Left hindlimb (tissue), 1 donor: ENCODE data around the gene DENND6A.
A peak's percentile ranks its signal among the peaks of the same experiment; 100 is the strongest.
"Not testable (repeated sequence)": the region's sequence is repeated elsewhere in the genome, so short reads cannot be mapped to it uniquely, and the experiment has no call there.

Source experiments
- DNase-seq: peaks from one replicate; pipeline ENCODE4 v3.0.0-alpha.2; 2018

Gene DENND6A, protein sequence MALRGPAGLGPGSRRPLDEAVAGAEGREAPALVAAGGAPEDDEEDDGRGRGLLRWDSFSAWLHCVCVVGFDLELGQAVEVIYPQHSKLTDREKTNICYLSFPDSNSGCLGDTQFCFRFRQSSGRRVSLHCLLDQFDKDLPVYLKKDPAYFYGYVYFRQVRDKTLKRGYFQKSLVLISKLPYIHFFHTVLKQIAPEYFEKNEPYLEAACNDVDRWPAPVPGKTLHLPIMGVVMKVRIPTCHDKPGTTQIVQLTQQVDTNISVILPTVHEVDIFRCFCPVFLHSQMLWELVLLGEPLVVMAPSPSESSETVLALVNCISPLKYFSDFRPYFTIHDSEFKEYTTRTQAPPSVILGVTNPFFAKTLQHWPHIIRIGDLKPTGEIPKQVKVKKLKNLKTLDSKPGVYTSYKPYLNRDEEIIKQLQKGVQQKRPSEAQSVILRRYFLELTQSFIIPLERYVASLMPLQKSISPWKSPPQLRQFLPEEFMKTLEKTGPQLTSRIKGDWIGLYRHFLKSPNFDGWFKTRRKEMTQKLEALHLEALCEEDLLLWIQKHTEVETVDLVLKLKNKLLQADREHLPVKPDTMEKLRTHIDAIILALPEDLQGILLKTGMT

DNA sequence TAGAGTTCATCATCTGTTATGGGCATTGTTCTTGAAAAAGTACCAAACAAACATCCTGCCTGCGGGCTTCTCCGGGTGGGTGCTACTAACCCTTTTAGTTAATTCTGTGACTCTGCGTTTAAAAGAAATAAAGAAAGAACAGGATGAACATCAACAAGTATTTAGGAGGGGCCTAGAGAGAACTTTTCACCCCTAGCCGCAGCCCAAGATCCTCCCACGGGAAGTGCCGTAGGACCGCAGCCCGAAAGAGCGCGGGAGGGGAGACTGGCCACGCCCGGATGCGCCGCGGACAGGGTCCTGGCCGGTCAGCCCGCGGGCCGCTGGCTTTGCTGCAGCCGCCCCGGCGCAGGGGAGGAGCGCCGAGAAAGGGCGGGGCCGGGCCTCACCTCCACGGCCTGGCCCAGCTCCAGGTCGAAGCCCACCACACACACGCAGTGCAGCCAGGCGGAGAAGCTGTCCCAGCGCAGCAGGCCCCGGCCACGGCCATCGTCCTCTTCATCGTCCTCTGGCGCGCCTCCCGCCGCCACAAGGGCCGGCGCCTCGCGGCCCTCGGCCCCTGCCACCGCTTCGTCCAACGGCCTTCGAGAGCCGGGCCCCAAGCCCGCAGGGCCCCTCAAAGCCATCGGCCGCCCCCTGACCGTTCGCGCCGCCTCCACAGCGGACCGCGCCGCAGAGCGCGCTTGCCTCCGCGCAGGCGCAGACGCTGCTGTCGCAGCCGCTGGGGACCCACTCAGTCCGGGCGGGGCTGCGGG is at the start of gene DENND6A:
DENND6A (minus strand) TSS at position 682 of the 752 bp plus-strand sequence; CDS start at position 623, 59 bp downstream.
- DNase-seq, result peak; percentile 95

GRCh38 chr3:57740027-57740426 is 47.1 kb upstream of the DENND6A start:
- no peak for DNase-seq

DNA sequence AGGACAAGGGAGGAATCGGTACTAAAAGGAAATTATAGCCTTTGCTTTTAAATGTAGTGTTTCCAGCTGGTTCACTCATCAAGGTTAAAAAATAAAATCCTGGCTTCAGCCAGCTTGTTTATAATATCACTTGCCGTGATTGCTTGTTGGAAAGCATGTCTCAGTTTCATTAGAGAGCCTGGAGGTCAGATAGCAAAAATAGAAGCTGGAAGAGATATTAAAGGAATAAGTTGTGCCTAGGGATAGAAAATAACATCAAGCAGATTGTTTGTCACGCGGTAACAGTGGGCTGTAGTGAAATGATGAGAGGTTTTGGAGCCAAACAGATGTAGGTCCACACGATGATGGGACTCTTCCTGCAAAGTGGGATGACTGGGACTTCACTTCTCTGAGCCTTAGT is 45.5 kb upstream of the DENND6A start:
- no peak for DNase-seq

DNA sequence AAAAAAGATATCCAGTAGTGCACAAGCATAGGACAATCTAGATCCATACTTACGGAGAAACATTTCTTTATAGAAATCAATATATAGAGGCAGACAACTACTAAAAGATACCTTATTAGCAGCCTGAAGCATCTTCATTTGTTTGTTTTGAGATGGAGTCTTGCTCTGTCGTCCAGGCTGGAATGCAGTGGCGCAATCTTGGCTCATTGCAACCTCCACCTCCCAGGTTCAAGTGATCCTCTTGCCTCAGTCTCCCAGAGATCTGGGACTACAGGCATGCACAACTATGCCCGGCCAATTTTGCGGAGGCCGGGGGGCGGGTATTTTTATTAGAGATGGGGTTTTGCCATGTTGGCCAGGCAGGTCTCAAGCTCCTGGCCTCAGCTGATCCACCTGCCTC is 45.0 kb upstream of the DENND6A start:
- DNase-seq, result no peak

- DNase-seq, result no peak
Measured at GRCh38 chr3:57735405-57735804, 42.5 kb upstream of the DENND6A start.

DNA sequence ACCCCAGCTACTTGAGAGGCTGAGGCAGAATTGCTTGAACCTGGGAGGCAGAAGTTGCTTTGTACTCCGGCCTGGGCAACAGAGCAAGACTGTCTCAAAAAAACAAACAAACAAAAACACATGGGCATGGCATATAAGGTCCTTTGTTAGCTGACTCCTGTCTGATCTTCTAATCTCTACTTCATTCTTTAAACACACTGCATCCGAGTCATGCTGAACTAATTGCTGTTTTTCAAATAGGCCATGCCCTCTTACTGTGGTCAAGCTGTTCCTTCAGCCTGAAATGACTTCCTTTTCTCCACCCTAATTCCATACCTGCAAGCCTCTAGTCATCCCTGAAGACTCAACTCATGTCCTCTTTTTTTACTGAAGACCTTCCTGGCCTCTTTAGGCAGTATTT is 40.9 kb upstream of the DENND6A start:
- DNase-seq, result no peak

DNA sequence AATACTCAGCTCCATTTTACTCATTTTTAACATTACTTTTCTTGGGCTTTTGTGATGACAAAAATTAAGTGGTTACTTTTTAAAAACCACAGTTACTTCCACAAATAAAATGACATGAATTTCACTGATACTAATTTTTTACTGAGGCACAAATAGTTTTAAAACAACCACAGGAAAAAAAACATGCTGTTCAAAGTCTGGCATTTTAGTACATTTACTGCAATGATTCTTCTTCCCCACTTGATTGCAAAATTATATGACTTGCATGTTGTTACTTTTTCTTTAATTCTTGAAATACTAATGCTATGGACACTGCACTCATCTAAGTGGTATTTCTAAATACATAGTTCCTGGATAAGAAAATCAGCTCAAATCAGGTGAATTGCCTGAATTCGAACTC is 38.4 kb upstream of the DENND6A start:
- DNase-seq, result no peak

DNA sequence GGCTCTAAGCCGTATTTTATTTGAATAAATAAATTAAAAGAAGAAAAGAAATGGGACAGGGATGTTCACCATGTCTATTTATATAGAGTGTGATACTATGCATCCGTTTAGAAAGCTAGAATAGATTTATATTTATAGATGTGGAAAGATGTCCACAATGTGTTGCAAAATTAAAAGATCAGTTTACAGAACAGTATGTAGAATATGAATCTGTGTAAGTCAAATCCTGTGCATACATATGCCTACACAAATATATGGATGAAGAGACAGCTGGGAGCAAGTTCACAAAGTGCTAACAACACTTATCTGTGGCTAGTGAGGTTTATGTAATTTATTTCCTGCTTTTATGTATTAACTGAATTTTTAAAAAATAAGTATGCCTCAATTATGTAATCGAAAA is 37.8 kb upstream of the DENND6A start:
- no peak for DNase-seq

DNA sequence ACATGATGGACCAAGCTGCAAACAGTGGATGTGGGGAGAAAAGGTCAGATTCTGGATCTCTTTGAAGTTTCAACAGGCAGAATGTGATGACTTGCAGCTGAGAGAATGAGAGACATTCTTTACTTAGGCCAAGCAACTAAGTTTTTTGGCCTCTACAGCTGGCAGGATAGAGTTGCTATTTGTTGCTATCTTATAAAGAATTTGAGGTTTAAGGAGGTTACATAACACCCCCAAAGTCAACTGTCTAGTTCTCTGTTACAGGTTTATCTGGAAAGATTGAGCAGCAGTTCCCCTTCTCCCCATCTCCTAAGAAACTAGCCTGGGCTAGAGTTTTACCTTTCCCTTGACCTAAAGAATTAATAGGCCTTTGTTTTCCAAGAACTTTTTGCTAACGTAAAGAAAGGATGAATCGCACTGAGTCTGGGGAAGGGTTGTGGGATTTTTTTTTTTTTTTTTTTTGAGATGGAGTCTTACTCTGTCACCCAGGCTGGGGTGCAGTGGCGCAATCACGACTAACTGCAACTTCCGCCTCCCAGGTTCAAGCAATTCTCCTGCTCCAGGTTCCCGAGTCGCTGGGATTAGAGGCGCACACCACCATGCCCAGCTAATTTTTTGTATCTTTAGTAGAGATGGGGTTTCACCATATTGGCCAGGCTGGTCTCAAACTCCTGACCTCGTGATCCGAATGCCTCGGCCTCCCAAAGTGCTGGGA is 36.6 kb upstream of the DENND6A start:
- DNase-seq, result no peak

- DNase-seq, result no peak
Measured at GRCh38 chr3:57727106-57727505, 34.2 kb upstream of the DENND6A start.

DNA sequence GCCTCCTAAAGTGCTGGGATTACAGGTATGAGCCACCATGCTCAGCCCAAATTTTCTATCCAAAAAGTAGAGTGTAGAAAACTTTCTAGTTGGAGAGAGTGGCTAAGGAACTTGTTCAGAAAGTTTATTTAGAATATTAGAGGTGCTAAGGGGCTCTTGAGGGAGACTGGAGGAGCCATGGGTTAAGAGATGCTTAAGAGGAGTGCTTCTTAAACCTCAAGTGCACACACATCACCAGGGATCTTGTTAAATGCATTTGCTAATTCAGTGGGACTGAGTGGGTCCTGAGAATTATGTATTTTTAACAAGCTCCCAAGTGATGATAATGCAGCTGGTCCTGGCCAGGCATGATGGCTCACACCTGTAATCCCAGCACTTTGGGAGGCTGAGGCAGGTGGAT is 33.5 kb upstream of the DENND6A start:
- no peak for DNase-seq

DNA sequence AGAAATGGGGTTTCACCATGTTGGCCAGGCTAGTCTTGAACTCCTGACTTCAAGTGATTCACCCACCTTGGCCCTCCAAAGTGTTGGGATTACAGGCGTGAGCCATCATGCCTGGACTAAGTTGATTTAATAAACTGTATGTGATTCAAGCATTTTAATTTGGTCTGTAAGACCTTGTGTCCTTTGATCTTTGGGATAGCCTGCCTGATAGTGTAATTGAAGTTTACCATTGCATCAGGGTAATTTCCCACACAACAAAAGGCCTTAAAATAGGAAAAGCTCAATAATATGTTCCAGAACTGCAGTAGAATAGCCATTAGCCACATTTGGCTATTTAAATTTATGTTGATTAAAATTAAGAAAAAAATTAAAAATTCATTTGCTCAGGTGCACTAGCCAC is 25.2 kb upstream of the DENND6A start:
- DNase-seq, result no peak

DNA sequence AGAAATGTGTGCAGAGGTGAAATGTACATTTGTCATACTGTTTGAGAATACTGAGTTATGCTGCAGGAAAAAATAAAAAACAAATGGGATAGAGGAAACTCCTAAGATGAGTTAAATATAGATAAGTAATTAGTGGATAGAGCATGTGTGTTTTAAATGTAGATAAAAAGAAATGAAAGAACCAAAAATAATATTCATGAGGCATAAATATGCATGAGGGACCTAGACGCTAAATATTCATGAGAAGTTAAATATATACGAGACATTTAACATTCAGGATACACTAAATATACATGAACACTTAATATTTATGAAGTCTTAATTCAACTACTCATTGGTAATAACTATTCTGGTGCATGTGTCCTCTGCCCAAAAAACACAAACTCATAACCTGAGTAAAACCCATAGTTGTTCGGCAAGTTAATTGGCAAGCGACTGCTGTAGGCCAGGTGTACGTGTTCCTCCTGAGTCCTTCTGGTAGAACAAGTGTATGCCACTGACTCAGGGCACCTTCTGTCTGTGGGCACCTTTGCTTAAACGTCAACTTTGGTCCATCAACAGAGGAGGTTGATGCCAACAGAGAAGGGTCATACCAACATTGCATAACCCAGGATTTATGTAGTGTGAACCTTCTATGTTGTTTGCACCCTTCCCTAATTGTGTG is 24.5 kb upstream of the DENND6A start:
- no peak for DNase-seq

DNA sequence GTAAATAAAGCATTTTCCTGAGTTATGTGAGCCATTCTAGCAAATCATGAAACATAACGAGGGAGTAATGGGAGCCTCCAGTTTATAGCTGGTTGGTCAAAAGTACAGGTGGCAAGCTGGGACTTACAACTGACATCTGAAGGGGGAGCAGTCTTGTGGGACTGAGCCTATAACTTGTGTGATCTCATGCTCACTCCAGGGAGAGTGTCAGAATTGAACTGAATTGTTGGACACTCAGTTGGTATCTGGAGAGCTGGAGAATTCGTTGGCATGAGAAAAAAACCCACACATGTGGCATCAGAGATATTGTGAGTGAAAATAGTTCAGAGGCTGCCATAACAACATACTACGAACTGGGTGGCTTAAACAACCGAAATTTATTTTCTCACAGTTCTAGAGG is 22.8 kb upstream of the DENND6A start:
- no peak for DNase-seq

DNA sequence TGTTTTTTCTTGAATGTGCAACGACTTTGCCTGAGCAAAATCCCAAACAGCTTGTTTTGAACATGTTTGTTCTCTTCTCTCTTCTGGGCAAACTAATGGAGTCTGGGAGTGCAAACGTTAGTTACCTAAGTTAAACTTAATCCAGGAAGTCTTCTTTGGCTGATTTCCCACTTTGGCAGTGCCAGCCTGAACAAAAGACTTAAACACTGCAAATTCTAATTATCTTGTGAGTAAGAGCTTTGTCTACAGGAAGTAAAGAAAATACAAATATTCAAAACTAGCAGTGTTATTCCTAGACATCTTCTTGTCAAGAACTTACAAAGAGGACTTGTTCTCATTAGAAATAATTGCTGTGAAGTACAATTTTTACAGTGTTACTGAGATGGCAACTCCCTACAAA is 16.7 kb upstream of the DENND6A start:
- DNase-seq, result no peak

DNA sequence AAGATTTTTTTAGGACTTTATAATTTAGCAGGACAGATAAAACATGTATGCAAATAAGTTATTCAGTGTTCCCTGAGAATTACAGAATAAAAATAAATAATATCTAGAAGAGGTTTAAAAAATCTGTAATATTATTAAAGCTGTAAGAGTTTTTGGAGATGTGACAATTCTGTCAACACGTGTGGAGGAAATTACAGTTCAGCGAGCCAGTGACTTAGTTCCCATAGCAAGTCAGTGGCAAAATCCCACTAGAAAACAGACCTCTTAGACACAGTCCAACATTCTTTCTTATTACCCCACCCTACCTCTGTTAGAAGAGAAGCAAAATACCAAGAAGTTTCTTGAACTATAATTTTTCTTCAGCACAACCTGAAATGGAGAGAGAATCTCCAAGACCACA is 16.2 kb upstream of the DENND6A start:
- no peak for DNase-seq

DNA sequence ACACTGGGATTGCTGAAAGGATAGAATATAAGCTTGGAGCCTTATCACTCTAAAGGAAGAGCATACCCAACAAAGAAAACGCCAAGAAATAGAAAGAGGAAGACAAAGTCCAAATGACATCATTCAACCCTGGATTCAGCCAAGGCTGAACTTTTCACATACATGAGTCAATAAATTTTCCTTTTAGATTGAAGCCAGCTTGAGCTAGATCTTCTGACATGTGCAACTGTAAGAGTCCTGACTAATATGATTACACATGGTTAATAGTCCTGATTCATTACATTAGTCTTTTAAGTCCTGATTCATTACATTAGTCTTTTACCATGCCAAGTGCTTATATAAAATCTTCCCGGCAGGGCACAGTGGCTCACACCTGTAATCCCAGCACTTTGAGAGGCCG is 13.6 kb upstream of the DENND6A start:
- no peak for DNase-seq

GRCh38 chr3:57705351-57705750 is 12.5 kb upstream of the DENND6A start:
- not testable (repeated sequence) for DNase-seq

- no peak for DNase-seq
Measured at GRCh38 chr3:57701781-57702180, 8.9 kb upstream of the DENND6A start.

DNA sequence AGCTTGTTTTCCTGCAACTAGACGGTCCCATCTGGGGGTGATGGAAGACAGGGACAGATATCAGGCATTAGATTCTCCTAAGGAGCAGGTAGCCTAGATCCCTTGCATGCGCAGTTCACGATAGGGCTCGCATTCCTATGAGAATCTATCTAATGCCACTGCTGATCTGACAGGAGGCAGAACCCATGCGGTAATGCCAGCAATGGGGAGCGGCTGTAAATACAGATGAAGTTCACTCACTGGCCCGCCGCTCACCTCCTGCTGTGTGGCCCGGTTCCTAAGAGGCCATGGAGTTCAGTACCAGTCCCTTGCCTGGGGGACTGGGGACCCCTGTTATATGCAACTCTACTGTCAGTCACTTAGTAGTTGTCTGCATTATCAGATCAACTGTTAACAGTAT is 7.9 kb upstream of the DENND6A start:
- no peak for DNase-seq

- DNase-seq, result no peak
Measured at GRCh38 chr3:57699591-57699990, 6.7 kb upstream of the DENND6A start.

GRCh38 chr3:57696801-57697321 is 4.0 kb upstream of the DENND6A start:
- peak; percentile 34 for DNase-seq
